OCI-LY1 (cell line): ENCODE data around the gene DKK3.

Source experiments
- EZH2 ChIP-seq: fragments of 200-600 bp; sonication (generic), shearing (Covaris generic); IDR thresholded peaks from 2 replicates; pipeline ENCODE4 v1.8.0; 2017; ENCODE audit warnings: borderline replicate concordance, mixed run types, mild to moderate bottlenecking, antibody characterized with exemption, low read length, moderate library complexity, mixed read lengths
- TF ChIP-seq, protein P1 (sequence below): fragments of 200-600 bp; sonication (generic), shearing (Covaris generic); IDR thresholded peaks from 2 replicates; pipeline ENCODE4 v1.5.1; 2017; ENCODE audit warnings: mild to moderate bottlenecking, antibody characterized with exemption, low read length, moderate library complexity, mixed read lengths

DNA sequence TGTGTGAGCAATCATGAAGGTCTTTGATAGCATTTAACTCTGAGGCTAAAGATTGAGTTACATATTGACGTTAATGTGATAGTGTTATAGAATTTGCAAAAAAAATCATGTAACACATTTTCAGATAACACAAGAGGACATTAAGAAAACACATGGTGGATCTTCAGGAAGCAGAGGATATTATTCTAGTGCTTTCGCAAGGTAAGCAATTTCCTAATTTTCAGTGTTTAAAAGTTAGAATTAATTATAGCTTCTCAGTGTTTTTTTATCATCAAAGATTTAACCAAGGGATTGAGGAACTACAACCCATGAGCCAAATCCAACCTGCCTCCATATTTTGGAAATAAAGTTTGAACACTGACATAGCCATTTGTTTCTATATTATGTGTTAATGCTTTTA lies 78.5 kb downstream of the DKK3 start:
- no peak for TF ChIP-seq EZH2
- TF ChIP-seq, protein P1, sequence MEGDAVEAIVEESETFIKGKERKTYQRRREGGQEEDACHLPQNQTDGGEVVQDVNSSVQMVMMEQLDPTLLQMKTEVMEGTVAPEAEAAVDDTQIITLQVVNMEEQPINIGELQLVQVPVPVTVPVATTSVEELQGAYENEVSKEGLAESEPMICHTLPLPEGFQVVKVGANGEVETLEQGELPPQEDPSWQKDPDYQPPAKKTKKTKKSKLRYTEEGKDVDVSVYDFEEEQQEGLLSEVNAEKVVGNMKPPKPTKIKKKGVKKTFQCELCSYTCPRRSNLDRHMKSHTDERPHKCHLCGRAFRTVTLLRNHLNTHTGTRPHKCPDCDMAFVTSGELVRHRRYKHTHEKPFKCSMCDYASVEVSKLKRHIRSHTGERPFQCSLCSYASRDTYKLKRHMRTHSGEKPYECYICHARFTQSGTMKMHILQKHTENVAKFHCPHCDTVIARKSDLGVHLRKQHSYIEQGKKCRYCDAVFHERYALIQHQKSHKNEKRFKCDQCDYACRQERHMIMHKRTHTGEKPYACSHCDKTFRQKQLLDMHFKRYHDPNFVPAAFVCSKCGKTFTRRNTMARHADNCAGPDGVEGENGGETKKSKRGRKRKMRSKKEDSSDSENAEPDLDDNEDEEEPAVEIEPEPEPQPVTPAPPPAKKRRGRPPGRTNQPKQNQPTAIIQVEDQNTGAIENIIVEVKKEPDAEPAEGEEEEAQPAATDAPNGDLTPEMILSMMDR = no peak
